H9 (cell line): ENCODE data around the gene NOTUM. TPM values are rescaled to one million over a fixed set of nuclear protein-coding genes. Genes with fewer than 3 reads are reported as not detected.
A peak's percentile ranks its signal among the peaks of the same experiment; 100 is the strongest.

Experiments
- DNase-seq: peaks from one replicate; pipeline ENCODE4 v3.0.0-alpha.2; 2017
- H2AFZ ChIP-seq: one replicate; pipeline ENCODE4 v1.6.1; 2013; ENCODE audit warnings: mild to moderate bottlenecking, low read length, control low read depth, moderate library complexity
- H2AK5ac ChIP-seq: 2 replicates; pipeline ENCODE4 v1.6.1; 2013; ENCODE audit warnings: low read length, control low read depth, mixed read lengths; ENCODE audit not compliant: insufficient read length
- H2BK120ac ChIP-seq: one replicate; pipeline ENCODE4 v1.6.1; 2013; ENCODE audit warnings: low read depth, mild to moderate bottlenecking, low read length, control low read depth, inconsistent platforms; ENCODE audit not compliant: poor library complexity, severe bottlenecking
- H2BK12ac ChIP-seq: 2 replicates; pipeline ENCODE4 v1.6.1; 2013; ENCODE audit warnings: low read length, control low read depth, mixed read lengths, low read depth; ENCODE audit not compliant: insufficient read length
- H2BK15ac ChIP-seq: 2 replicates; pipeline ENCODE4 v1.6.1; 2013; ENCODE audit warnings: low read depth, low read length, control low read depth
- H2BK20ac ChIP-seq: one replicate; pipeline ENCODE4 v1.6.1; 2013; ENCODE audit warnings: low read depth, mild to moderate bottlenecking, low read length, control low read depth, inconsistent platforms; ENCODE audit not compliant: poor library complexity, severe bottlenecking
- H2BK5ac ChIP-seq: 2 replicates; pipeline ENCODE4 v1.6.1; 2013; ENCODE audit warnings: low read length, control low read depth, mixed read lengths; ENCODE audit not compliant: insufficient read length
- H3K14ac ChIP-seq: 2 replicates; pipeline ENCODE4 v1.6.1; 2013; ENCODE audit warnings: low read length, control low read depth; ENCODE audit not compliant: insufficient read depth
- H3K18ac ChIP-seq: 2 replicates; pipeline ENCODE4 v1.6.1; 2013; ENCODE audit warnings: low read depth, mild to moderate bottlenecking, mixed read lengths, low read length, control low read depth; ENCODE audit not compliant: insufficient read length
- H3K23ac ChIP-seq: 2 replicates; pipeline ENCODE4 v1.6.1; 2013; ENCODE audit warnings: low read length, control low read depth, mixed read lengths, low read depth; ENCODE audit not compliant: insufficient read length
- H3K23me2 ChIP-seq: 2 replicates; pipeline ENCODE4 v1.6.1; 2013; ENCODE audit warnings: low read depth, mild to moderate bottlenecking, mixed read lengths, low read length, control low read depth; ENCODE audit not compliant: insufficient read length, poor library complexity, severe bottlenecking
- H3K27ac ChIP-seq: 2 replicates; pipeline ENCODE4 v1.5.1; 2013; ENCODE audit warnings: low read length, control low read depth, mixed read lengths, low read depth; ENCODE audit not compliant: insufficient read length
- H3K27me3 ChIP-seq: 2 replicates; pipeline ENCODE4 v1.6.1; 2013; ENCODE audit warnings: low read length, control low read depth, inconsistent platforms; ENCODE audit not compliant: insufficient read depth
- H3K4ac ChIP-seq: 2 replicates; pipeline ENCODE4 v1.6.1; 2013; ENCODE audit warnings: low read depth, mild to moderate bottlenecking, control low read depth, inconsistent platforms, low read length, moderate library complexity
- H3K4me1 ChIP-seq: 2 replicates; pipeline ENCODE4 v1.6.1; 2013; ENCODE audit warnings: low read length, control low read depth, inconsistent platforms; ENCODE audit not compliant: insufficient read depth
- H3K4me2 ChIP-seq: 2 replicates; pipeline ENCODE4 v1.6.1; 2013; ENCODE audit warnings: low read length, control low read depth, mixed read lengths; ENCODE audit not compliant: insufficient read length, insufficient read depth
- H3K56ac ChIP-seq: 2 replicates; pipeline ENCODE4 v1.6.1; 2013; ENCODE audit warnings: low read depth, mild to moderate bottlenecking, mixed read lengths, low read length, control low read depth; ENCODE audit not compliant: insufficient read length
- H3K79me1 ChIP-seq: 2 replicates; pipeline ENCODE4 v1.6.1; 2013; ENCODE audit warnings: low read depth, mild to moderate bottlenecking, moderate library complexity, low read length, control low read depth, inconsistent platforms; ENCODE audit not compliant: insufficient read depth, poor library complexity, severe bottlenecking
- H3K79me2 ChIP-seq: 2 replicates; pipeline ENCODE4 v1.6.1; 2013; ENCODE audit warnings: low read length, control low read depth, inconsistent platforms; ENCODE audit not compliant: insufficient read depth
- H3K9ac ChIP-seq: 2 replicates; pipeline ENCODE4 v1.6.1; 2013; ENCODE audit warnings: low read length, control low read depth, mixed read lengths; ENCODE audit not compliant: insufficient read length; ENCODE audit errors: extremely low read depth
- H3K9me3 ChIP-seq: one replicate; pipeline ENCODE4 v1.6.1; 2013; ENCODE audit warnings: low read depth, low read length, inconsistent platforms; ENCODE audit not compliant: control insufficient read depth
- H3T11ph ChIP-seq: one replicate; pipeline ENCODE4 v1.6.1; 2013; ENCODE audit warnings: mild to moderate bottlenecking, low read length, control low read depth, inconsistent platforms
- H4K20me1 ChIP-seq: one replicate; pipeline ENCODE4 v1.6.1; 2013; ENCODE audit not compliant: control insufficient read depth, insufficient read length, insufficient read depth
- H4K5ac ChIP-seq: 2 replicates; pipeline ENCODE4 v1.6.1; 2013; ENCODE audit warnings: low read depth, mild to moderate bottlenecking, mixed read lengths, low read length, control low read depth; ENCODE audit not compliant: insufficient read length
- H4K8ac ChIP-seq: replicated peaks from 2 replicates; pipeline ENCODE4 v1.6.1; 2013; ENCODE audit warnings: low read length, control low read depth, mixed read lengths, low read depth; ENCODE audit not compliant: insufficient read length
- H4K91ac ChIP-seq: 2 replicates; pipeline ENCODE4 v1.6.1; 2013; ENCODE audit warnings: low read depth, mild to moderate bottlenecking, moderate library complexity, mixed read lengths, low read length, control low read depth; ENCODE audit not compliant: insufficient read length
- H3K27ac Mint-ChIP-seq, 3 experiments: 2 replicates in 2 of 3; 3 replicates in 1 of 3; pipeline ENCODE4 v1.8.0; 2020 to 2021; ENCODE audit warnings: mixed read lengths in 3 of 3, mild to moderate bottlenecking in 1 of 3, moderate library complexity in 1 of 3
- H3K27me3 Mint-ChIP-seq: 2 replicates; pipeline ENCODE4 v1.8.0; 2021; ENCODE audit warnings: low read depth, mild to moderate bottlenecking, moderate library complexity, mixed read lengths
- H3K36me3 Mint-ChIP-seq, 3 experiments: 2 replicates in 2 of 3; 3 replicates in 1 of 3; pipeline ENCODE4 v1.8.0; 2020 to 2021; ENCODE audit warnings: low read depth in 3 of 3, mixed read lengths in 3 of 3; ENCODE audit not compliant: insufficient read depth in 1 of 3
- H3K4me1 Mint-ChIP-seq, 2 experiments: 2 replicates each; pipeline ENCODE4 v1.8.0; 2020; ENCODE audit warnings: mixed read lengths in 2 of 2
- H3K4me3 Mint-ChIP-seq, 2 experiments: 2 replicates in 1 of 2; 3 replicates in 1 of 2; pipeline ENCODE4 v1.8.0; 2020 to 2021; ENCODE audit warnings: mild to moderate bottlenecking in 2 of 2, mixed read lengths in 2 of 2, moderate library complexity in 1 of 2
- H3K9me3 Mint-ChIP-seq, 2 experiments: 2 replicates in 1 of 2; 3 replicates in 1 of 2; pipeline ENCODE4 v1.8.0; 2020; ENCODE audit warnings: mild to moderate bottlenecking in 2 of 2, mixed read lengths in 2 of 2, moderate library complexity in 1 of 2
- WGBS: extraction: QIAGEN DNeasy Blood & Tissue Kit; methylation state at CpG from one replicate; pipeline ENCODE4 v1.1.7; 2013; ENCODE audit warnings: missing lambda C conversion rate, low lambda C conversion rate, mixed read lengths; ENCODE audit not compliant: insufficient read length; ENCODE audit errors: extremely low coverage; 5-methylcytosine and 5-hydroxymethylcytosine counted together
- total RNA-seq: library from RNA; stranded (reverse); gene quantifications from 2 replicates; pipeline ENCODE4 v1.2.1, GENCODE V29; 2021
- TF ChIP-seq, protein P1 (sequence below): fragments of 200-600 bp; sonication (generic); conservative IDR thresholded peaks from 3 replicates; pipeline ENCODE4 v1.8.0; 2021; ENCODE audit warnings: antibody characterized with exemption, mild to moderate bottlenecking

The NOTUM gene
- total RNA-seq, 1 experiment from 2014 or later: 2.1 TPM

DNA sequence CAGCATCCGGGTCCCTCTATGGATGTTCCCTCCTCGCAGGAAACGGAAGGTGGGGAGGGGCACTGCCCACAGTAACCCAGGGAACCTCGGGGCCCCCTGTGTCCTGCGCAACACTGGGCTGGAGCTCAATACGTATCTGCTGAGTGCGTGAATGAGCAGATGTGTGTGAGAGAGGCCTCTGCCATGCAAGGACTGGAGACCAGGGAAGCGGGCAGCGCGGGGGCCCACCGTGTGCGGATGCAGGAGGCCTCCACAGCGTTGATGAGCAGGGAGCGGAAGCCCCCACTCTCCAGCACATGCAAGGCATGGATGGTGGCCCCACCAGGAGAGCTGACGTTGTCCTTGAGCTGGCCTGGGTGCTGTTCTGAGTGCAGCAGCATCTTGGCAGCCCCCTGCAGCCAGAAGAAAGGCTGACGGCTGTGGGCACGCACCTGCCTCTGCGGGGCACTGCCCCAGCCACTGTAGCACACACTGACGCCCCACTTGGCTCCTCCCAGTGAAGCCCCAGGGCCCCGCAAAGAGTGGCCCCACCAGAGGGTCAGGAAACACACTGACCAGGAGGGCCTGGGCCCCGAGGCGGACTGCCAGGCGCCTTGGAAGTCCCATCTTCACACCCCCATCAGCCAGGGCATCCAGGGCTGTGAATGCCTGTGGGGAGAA lies 26.8 kb downstream of the NOTUM start:
- no peak overlapping the region for H2AK5ac ChIP-seq
- no peaks in the 10 kb centered on the region for H3K9me3 ChIP-seq
- no peak overlapping the region for H3K23ac ChIP-seq
- peaks cover 4% of the 10 kb centered on the region for H3K23me2 ChIP-seq
- H3K18ac ChIP-seq: no peak overlapping the region
- no peak overlapping the region for H2AFZ ChIP-seq
- no peak overlapping the region for H3K9ac ChIP-seq
- Mint-ChIP-seq H3K4me1 (peaks cover 0 to 19% of the 10 kb centered on the region in 2 experiments; a peak in 2 of 4 replicates), H3K27ac (no peak overlapping the region), H3K27me3 (peaks cover 32% of the 10 kb centered on the region), H3K36me3 (peaks cover 3 to 32% (median 21%) of the 10 kb centered on the region in 3 experiments; a peak in 6 of 7 replicates), H3K9me3 (no peaks in the 10 kb centered on the region), H3K4me3 (peak overlapping the region in 1 of 2 experiments; percentile 48; a peak in 1 of 5 replicates)
- H2BK20ac ChIP-seq: no peak overlapping the region
- WGBS: no CpG with 5 or more reads among the region's 23 CpGs
- H4K5ac ChIP-seq: no peak overlapping the region
- no peaks in the 10 kb centered on the region for H3K4me1 ChIP-seq
- TF ChIP-seq, protein P1, sequence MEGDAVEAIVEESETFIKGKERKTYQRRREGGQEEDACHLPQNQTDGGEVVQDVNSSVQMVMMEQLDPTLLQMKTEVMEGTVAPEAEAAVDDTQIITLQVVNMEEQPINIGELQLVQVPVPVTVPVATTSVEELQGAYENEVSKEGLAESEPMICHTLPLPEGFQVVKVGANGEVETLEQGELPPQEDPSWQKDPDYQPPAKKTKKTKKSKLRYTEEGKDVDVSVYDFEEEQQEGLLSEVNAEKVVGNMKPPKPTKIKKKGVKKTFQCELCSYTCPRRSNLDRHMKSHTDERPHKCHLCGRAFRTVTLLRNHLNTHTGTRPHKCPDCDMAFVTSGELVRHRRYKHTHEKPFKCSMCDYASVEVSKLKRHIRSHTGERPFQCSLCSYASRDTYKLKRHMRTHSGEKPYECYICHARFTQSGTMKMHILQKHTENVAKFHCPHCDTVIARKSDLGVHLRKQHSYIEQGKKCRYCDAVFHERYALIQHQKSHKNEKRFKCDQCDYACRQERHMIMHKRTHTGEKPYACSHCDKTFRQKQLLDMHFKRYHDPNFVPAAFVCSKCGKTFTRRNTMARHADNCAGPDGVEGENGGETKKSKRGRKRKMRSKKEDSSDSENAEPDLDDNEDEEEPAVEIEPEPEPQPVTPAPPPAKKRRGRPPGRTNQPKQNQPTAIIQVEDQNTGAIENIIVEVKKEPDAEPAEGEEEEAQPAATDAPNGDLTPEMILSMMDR: no peak
- H3K4me2 ChIP-seq: no peak overlapping the region
- no peak for DNase-seq
- H3K79me2 ChIP-seq: peaks cover 2% of the 10 kb centered on the region; the same call in 1 of the 2 replicates
- no peak overlapping the region for H3K27ac ChIP-seq
- H3K14ac ChIP-seq: no peak overlapping the region
- peaks cover 3% of the 10 kb centered on the region for H3K79me1 ChIP-seq
- H3K4ac ChIP-seq: no peak overlapping the region
- no peak overlapping the region for H3T11ph ChIP-seq
- no peak overlapping the region for H2BK15ac ChIP-seq
- H4K8ac ChIP-seq: no peak overlapping the region
- no peaks in the 10 kb centered on the region; the same call in 1 of the 2 replicates for H3K27me3 ChIP-seq
- no peak overlapping the region for H2BK120ac ChIP-seq
- peaks cover 4% of the 10 kb centered on the region for H4K20me1 ChIP-seq
- H3K56ac ChIP-seq: no peak overlapping the region
- H2BK5ac ChIP-seq: no peak overlapping the region
- H4K91ac ChIP-seq: no peak overlapping the region
- H2BK12ac ChIP-seq: no peak overlapping the region
